Endodermal cell (in vitro differentiated cells): ENCODE measurements around the gene NOP53. TPM values are rescaled to one million over a fixed set of nuclear protein-coding genes. Genes with fewer than 3 reads are reported as not detected.

Experiments used
- DNase-seq: peaks from one replicate; pipeline ENCODE4 v3.0.0-alpha.2; 2017
- H3K27ac ChIP-seq: 2 replicates; pipeline ENCODE4 v1.5.1; 2013; ENCODE audit warnings: mild to moderate bottlenecking, low read depth, low read length, moderate library complexity
- H3K27me3 ChIP-seq: 2 replicates; pipeline ENCODE4 v1.6.1; 2013; ENCODE audit warnings: mild to moderate bottlenecking, low read length, moderate library complexity; ENCODE audit not compliant: insufficient read depth, control insufficient read depth, poor library complexity, severe bottlenecking
- H3K36me3 ChIP-seq: 2 replicates; pipeline ENCODE4 v1.7.0; 2013; ENCODE audit warnings: mild to moderate bottlenecking, low read length, moderate library complexity; ENCODE audit not compliant: control insufficient read depth, insufficient read depth
- H3K4me1 ChIP-seq: one replicate; pipeline ENCODE4 v1.7.0; 2013; ENCODE audit warnings: low read length; ENCODE audit not compliant: control insufficient read depth, insufficient read depth
- H3K4me3 ChIP-seq: 2 replicates; pipeline ENCODE4 v1.5.1; 2013; ENCODE audit warnings: mild to moderate bottlenecking, low read length, moderate library complexity
- H3K9ac ChIP-seq: 2 replicates; pipeline ENCODE4 v1.6.1; 2013; ENCODE audit warnings: mild to moderate bottlenecking, low read length, moderate library complexity; ENCODE audit not compliant: poor library complexity, severe bottlenecking; ENCODE audit errors: extremely low read depth
- H3K9me3 ChIP-seq: 2 replicates; pipeline ENCODE4 v1.6.1; 2013; ENCODE audit warnings: mild to moderate bottlenecking, low read length, moderate library complexity; ENCODE audit not compliant: control insufficient read depth
- H3K27ac Mint-ChIP-seq: 2 replicates; pipeline ENCODE4 v1.8.0; 2020; ENCODE audit warnings: mixed read lengths
- H3K27me3 Mint-ChIP-seq: 2 replicates; pipeline ENCODE4 v1.8.0; 2021; ENCODE audit warnings: mild to moderate bottlenecking, mixed read lengths; ENCODE audit not compliant: insufficient read depth
- H3K36me3 Mint-ChIP-seq: 2 replicates; pipeline ENCODE4 v1.8.0; 2020; ENCODE audit warnings: low read depth, mixed read lengths
- H3K4me1 Mint-ChIP-seq: 2 replicates; pipeline ENCODE4 v1.8.0; 2020; ENCODE audit warnings: mixed read lengths
- H3K4me3 Mint-ChIP-seq: 2 replicates; pipeline ENCODE4 v1.8.0; 2020; ENCODE audit warnings: mild to moderate bottlenecking, moderate library complexity, mixed read lengths
- H3K9me3 Mint-ChIP-seq: 2 replicates; pipeline ENCODE4 v1.8.0; 2020; ENCODE audit warnings: mild to moderate bottlenecking, mixed read lengths
- whole genome bisulfite sequencing, 2 experiments: methylation state at CpG; one replicate each; pipeline versions ENCODE4 v1.1.5 to v1.1.7; 2013; ENCODE audit warnings: missing lambda C conversion rate in 2 of 2, mixed read lengths in 1 of 2; ENCODE audit not compliant: insufficient coverage in 1 of 2, insufficient read length in 1 of 2; 5-methylcytosine and 5-hydroxymethylcytosine counted together
- total RNA-seq, 2 donors: library from RNA; stranded (reverse); fragmentation: NEBNext Ultra II Directional in 1 of 2; extraction: Animal tissue kit (Norgen Biotek cat#: 25700) in 1 of 2; gene quantifications; 2 replicates in 1 of 2; 3 replicates in 1 of 2; pipeline ENCODE4 v1.2.1, GENCODE V29; 2021
- TF ChIP-seq, protein P1 (sequence below): fragments of 200-600 bp; sonication (generic); conservative IDR thresholded peaks from 2 replicates; pipeline ENCODE4 v1.5.0; 2021; ENCODE audit warnings: antibody characterized with exemption, mild to moderate bottlenecking

The NOP53 gene
- total RNA-seq, 2 donors from 2014 or later: 190 to 258 TPM

DNA sequence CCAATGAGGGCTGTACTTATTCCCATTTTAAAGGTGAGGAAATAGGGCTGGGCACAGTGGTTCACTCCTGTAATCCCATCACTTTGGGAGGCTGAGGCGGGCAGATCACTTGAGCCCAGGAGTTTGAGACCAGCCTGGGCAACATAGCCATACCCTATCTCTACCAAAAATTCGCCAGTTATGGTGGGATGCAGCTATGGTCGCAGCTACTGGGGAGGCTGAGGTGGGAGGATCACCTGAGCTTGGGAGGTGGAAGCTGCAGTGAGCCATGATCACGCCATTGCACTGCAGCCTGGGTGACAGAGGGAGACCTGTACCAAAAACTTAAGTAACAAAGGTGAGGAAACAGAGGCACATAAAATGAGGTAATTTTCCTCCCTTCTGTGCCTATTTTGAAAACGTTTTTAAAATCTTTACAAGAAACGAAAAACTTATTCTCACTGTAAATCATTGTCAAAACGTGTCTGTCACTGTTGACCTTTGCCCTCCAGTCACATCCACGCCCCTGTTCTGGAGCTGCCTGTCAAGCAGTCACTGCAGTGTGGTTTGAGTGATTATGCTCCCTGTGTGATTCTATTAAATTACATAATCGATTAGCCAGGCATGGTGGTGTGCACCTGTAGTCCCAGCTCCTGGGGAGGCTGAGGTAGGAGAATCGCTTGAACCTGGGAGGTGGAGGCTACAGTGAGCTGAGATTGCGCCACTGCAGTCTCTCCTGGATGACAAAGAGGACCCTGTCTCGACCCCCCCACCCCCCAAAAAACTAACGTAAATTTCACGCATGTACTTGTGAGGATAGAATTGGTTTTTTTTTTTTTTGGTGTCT, 12.5 kb downstream of the NOP53 start:
- Mint-ChIP-seq H3K4me3 (no peak overlapping the region), H3K27ac (peak overlapping the region; percentile 17), H3K9me3 (peaks cover 2% of the 10 kb centered on the region), H3K4me1 (no peaks in the 10 kb centered on the region), H3K27me3 (no peaks in the 10 kb centered on the region), H3K36me3 (peaks cover 54% of the 10 kb centered on the region)
- Histone ChIP-seq H3K4me1 (no peaks in the 10 kb centered on the region), H3K27me3 (no peaks in the 10 kb centered on the region), H3K36me3 (peaks cover 45% of the 10 kb centered on the region), H3K9me3 (no peaks in the 10 kb centered on the region), H3K4me3 (no peak overlapping the region), H3K9ac (no peak overlapping the region), H3K27ac (no peak overlapping the region)
- 93 to 96% methylated on average over 10 to 13 of the region's 14 CpGs for WGBS, 2 experiments
- TF ChIP-seq, protein P1, sequence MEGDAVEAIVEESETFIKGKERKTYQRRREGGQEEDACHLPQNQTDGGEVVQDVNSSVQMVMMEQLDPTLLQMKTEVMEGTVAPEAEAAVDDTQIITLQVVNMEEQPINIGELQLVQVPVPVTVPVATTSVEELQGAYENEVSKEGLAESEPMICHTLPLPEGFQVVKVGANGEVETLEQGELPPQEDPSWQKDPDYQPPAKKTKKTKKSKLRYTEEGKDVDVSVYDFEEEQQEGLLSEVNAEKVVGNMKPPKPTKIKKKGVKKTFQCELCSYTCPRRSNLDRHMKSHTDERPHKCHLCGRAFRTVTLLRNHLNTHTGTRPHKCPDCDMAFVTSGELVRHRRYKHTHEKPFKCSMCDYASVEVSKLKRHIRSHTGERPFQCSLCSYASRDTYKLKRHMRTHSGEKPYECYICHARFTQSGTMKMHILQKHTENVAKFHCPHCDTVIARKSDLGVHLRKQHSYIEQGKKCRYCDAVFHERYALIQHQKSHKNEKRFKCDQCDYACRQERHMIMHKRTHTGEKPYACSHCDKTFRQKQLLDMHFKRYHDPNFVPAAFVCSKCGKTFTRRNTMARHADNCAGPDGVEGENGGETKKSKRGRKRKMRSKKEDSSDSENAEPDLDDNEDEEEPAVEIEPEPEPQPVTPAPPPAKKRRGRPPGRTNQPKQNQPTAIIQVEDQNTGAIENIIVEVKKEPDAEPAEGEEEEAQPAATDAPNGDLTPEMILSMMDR: no peak
- DNase-seq: no peak

DNA sequence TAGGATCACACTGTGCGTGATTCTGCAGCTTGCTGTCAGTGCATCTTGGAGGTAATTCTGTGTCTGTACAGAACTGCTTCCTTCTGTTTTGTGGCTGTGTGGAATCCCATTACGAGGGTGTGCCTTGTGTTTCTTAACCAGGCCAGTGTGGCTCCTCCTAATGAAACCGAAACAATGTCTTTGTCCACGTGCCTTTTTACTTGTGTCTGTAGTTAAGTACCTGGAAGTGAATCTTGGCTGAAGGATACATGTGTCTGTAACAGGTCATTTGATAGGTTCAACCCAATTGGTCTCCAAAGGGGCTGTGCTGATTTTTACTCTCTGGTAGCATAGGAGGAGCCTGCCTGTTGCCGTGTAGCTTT, 13.1 kb downstream of the NOP53 start:
- Histone ChIP-seq H3K27me3 (no peaks in the 10 kb centered on the region), H3K36me3 (peaks cover 39% of the 10 kb centered on the region), H3K9me3 (no peaks in the 10 kb centered on the region), H3K4me3 (no peak overlapping the region), H3K9ac (no peak overlapping the region), H3K27ac (no peak overlapping the region), H3K4me1 (no peaks in the 10 kb centered on the region)
- Mint-ChIP-seq H3K4me1 (no peaks in the 10 kb centered on the region), H3K36me3 (peaks cover 48% of the 10 kb centered on the region), H3K27ac (peak overlapping the region; percentile 17), H3K4me3 (no peak overlapping the region), H3K27me3 (no peaks in the 10 kb centered on the region), H3K9me3 (peaks cover 2% of the 10 kb centered on the region)
- TF ChIP-seq, protein P1: no peak
- no peak for DNase-seq
- 96 to 100% methylated on average over 5 of the region's 5 CpGs for WGBS, 2 experiments

DNA sequence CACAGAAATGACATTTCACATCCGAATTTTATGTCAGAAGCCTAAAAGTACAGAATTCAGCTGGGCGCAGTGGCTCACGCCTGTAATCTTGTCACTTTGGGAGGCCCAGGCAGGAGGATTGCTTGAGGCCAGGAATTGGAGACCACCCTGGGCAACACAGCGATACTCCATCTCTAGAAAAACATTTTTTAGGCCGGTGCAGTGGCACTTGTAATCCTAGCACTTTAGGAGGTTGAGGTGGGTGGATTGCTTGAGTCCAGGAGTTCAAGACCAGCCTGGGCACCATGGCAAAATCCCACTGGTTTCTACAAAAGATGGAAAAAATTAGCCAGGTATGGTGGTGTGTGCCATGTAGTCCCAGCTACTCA, 15.3 kb downstream of the NOP53 start:
- TF ChIP-seq, protein P1: no peak
- no peak overlapping the region for H3K27ac Mint-ChIP-seq
- no peaks in the 10 kb centered on the region for H3K9me3 ChIP-seq
- H3K4me1 Mint-ChIP-seq: no peaks in the 10 kb centered on the region
- no peaks in the 10 kb centered on the region for H3K27me3 ChIP-seq
- no peaks in the 10 kb centered on the region for H3K27me3 Mint-ChIP-seq
- no peak for DNase-seq
- WGBS, 2 experiments: 74 to 77% methylated on average over 5 of the region's 5 CpGs
- peaks cover 40% of the 10 kb centered on the region for H3K36me3 Mint-ChIP-seq
- no peak overlapping the region for H3K4me3 ChIP-seq
- peaks cover 33% of the 10 kb centered on the region for H3K36me3 ChIP-seq
- no peak overlapping the region for H3K9ac ChIP-seq
- H3K4me1 ChIP-seq: no peaks in the 10 kb centered on the region
- H3K4me3 Mint-ChIP-seq: no peak overlapping the region
- H3K9me3 Mint-ChIP-seq: peaks cover 2% of the 10 kb centered on the region
- no peak overlapping the region for H3K27ac ChIP-seq
